GM23338 (cell line): Measurements from ENCODE around the gene ZNF512.

Experiments used
- CREB1 ChIP-seq: fragments of 250-450 bp; sonication (Bioruptor Pico); IDR thresholded peaks from 2 replicates; pipeline ENCODE4 v1.5.0; 2020; ENCODE audit warnings: low read depth, mild to moderate bottlenecking, moderate library complexity
- CTCF ChIP-seq, 2 experiments: fragments of 200-600 bp in 1 of 2; sonication (generic) in 1 of 2; conservative IDR thresholded peaks; 2 replicates each; pipeline versions ENCODE4 v1.5.1 to v1.6.1; 2016 to 2017; ENCODE audit warnings: antibody characterized with exemption in 2 of 2, low read depth in 2 of 2, mild to moderate bottlenecking in 2 of 2, moderate library complexity in 1 of 2
- EZH2 ChIP-seq: fragments of 200-600 bp; sonication (generic); IDR thresholded peaks from one replicate; pipeline ENCODE4 v1.8.0; 2017; ENCODE audit warnings: antibody characterized with exemption, mild to moderate bottlenecking, low read depth; ENCODE audit not compliant: unreplicated experiment
- EZH2phosphoT487 ChIP-seq: fragments of 200-600 bp; sonication (generic); IDR thresholded peaks from one replicate; pipeline ENCODE4 v1.8.1; 2018; ENCODE audit warnings: antibody characterized with exemption; ENCODE audit not compliant: unreplicated experiment
- NANOG ChIP-seq: IDR thresholded peaks from 2 replicates; pipeline ENCODE4 v1.6.1; 2016; ENCODE audit warnings: antibody characterized with exemption, borderline replicate concordance
- POLR2AphosphoS5 ChIP-seq: IDR thresholded peaks from 2 replicates; pipeline ENCODE4 v1.6.1; 2016; ENCODE audit warnings: antibody characterized with exemption, low read depth
- REST ChIP-seq: IDR thresholded peaks from one replicate; pipeline ENCODE4 v1.6.1; 2018; ENCODE audit warnings: antibody characterized with exemption; ENCODE audit not compliant: unreplicated experiment
- STAT1 ChIP-seq: IDR thresholded peaks from one replicate; pipeline ENCODE4 v1.6.1; 2016; ENCODE audit warnings: antibody characterized with exemption; ENCODE audit not compliant: unreplicated experiment

DNA sequence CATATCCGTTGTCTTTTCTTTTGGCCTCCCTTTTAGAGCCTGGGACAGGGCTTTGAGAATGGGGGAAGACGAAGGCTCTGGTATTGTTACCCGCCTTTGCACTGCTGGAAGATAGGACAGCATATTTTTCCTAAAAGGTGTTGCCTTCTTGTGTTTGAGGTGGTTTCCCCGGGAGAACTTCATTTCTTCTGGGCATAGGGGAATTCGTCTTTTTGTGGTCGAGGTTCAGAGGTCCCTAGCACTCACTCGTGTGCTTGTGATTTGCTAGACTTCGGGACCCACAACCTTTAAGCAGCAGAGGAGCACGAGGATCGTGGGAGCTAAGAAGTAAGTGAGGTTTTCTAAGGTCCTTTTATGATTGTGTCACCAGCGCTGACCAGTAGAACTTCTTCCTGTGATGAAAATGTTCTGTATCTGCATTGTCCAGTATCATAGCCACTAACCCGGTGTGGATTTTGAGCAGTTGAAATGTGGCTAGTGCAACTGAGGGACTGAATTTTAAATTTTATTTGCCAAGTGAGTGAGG lies 611 bp downstream of the ZNF512 start:
- no peak for TF ChIP-seq CTCF (conservative IDR thresholded peaks at IDR 0.05; ENCODE audit: low read depth in 2 of 2)
- no peak for TF ChIP-seq REST
- no peak for TF ChIP-seq CREB1 (CRISPR knock-in tag)
- no peak for TF ChIP-seq EZH2phosphoT487
- no peak for TF ChIP-seq POLR2AphosphoS5
- no peak for TF ChIP-seq EZH2
- no peak for TF ChIP-seq STAT1
- TF ChIP-seq NANOG = no peak
